Measurements from ENCODE around the gene IRF2BPL. TPM values are rescaled to one million over a fixed set of nuclear protein-coding genes. Genes with fewer than 3 reads are reported as not detected.

Gene IRF2BPL
- total RNA-seq (2014; rRNA removed; shearing (Covaris generic)) (18.8 and 25.8 TPM in 2 replicates), total RNA-seq (2022) (23.7 and 23.8 TPM in 2 replicates), Bru-seq, nascent RNA (percentile 48 among the genes with signal in this experiment), BruChase-seq, experiment 1, labeled RNA remaining after a 6-hour chase (percentile 53 among the genes with signal in this experiment), BruChase-seq, experiment 2, labeled RNA remaining after a 2-hour chase (percentile 81 among the genes with signal in this experiment)
- long read RNA-seq, full-length matches to known transcripts: 21 of 21 reads
- long read RNA-seq, partial matches to known transcripts: 0 of 21 reads
- long read RNA-seq, other reads (novel, unspliced or antisense): 0 of 21 reads

- ChIA-PET POLR2A (interaction anchor here (0.5 to 5.9 kb wide), 10 partner anchors 9 to 243 kb away, joined by 3 to 56 read pairs (median 5); no protein-coding TSS in a partner anchor), CTCF (ENCODE audit: unreplicated experiment) (interaction anchor here (0.6 to 0.7 kb wide), 4 partner anchors 22 to 1050 kb away, joined by 3 to 14 read pairs (median 5); no protein-coding TSS in a partner anchor)
- H3K4me1 ChIP-seq (ENCODE audit: insufficient read depth, low read length, poor library complexity, severe bottlenecking): peaks cover 63% of the 10 kb centered on the region
- intact Hi-C loops (cut with micrococcal nuclease; ENCODE audit: unreplicated experiment): loop anchor here (1.0 kb wide), 3 partner anchors 12 to 67 kb away; no protein-coding TSS in a partner anchor
- peaks cover 10% of the 10 kb centered on the region; the same call in 1 of the 2 replicates for H4K20me1 ChIP-seq (ENCODE audit: insufficient read depth, low read length)
- no TSS peak for BruUV-seq (replicated peaks)
- peaks cover 26% of the 10 kb centered on the region for H3K36me3 ChIP-seq (ENCODE audit: insufficient read depth, low read length)
- H3K4me3 ChIP-seq (ENCODE audit: low read depth, low read length, poor library complexity, severe bottlenecking): peak within 1 kb of the TSS; percentile 82
- no peaks in the 10 kb centered on the region for H3K9me2 ChIP-seq (ENCODE audit: insufficient read depth, low read length)
- peak within 1 kb of the TSS; percentile 95 for H3K4me2 ChIP-seq (ENCODE audit: low read length)
- H3K9me3 ChIP-seq (ENCODE audit: low read length): no peaks in the 10 kb centered on the region
- H2AFZ ChIP-seq (ENCODE audit: low read length): peak within 1 kb of the TSS; percentile 71
- H3K79me2 ChIP-seq (ENCODE audit: insufficient read depth, low read depth, low read length): peaks cover 6% of the 10 kb centered on the region; the same call in 1 of the 2 replicates
- TF ChIP-seq CTCF (conservative IDR thresholded peaks at IDR 0.05; ENCODE audit: low read length) (no peak), EZH2phosphoT487 (IDR thresholded peaks at IDR 0.05; ENCODE audit: borderline replicate concordance, low read depth, low read length) (no peak)
- peak within 1 kb of the TSS; percentile 93 for H3K27ac ChIP-seq (ENCODE audit: low read depth, low read length, poor library complexity, severe bottlenecking)
- DNase-seq (ENCODE audit: low spot score): peak; percentile 98
Measured at GRCh38 chr14:77028384-77029231, at the start of gene IRF2BPL. Gene IRF2BPL, minus strand, starts transcription at chr14:77028708. Its CDS starts 916 bp downstream, at chr14:77027792.

- ChIA-PET POLR2A (interaction anchor here (0.7 to 1.4 kb wide), 3 partner anchors 8 to 147 kb away, joined by 3 read pairs; no protein-coding TSS in a partner anchor), CTCF (ENCODE audit: unreplicated experiment) (interaction anchor here (0.6 kb wide), 1 partner anchor 14 kb away, joined by 3 read pairs; no protein-coding TSS in a partner anchor)
- no peaks in the 10 kb centered on the region for H3K9me2 ChIP-seq (ENCODE audit: insufficient read depth, low read length)
- no TSS peak for BruUV-seq (replicated peaks)
- H3K27ac ChIP-seq (ENCODE audit: low read depth, low read length, poor library complexity, severe bottlenecking): no peak overlapping the region
- DNase-seq (ENCODE audit: low spot score): no peak
- no peak overlapping the region for H3K4me3 ChIP-seq (ENCODE audit: low read depth, low read length, poor library complexity, severe bottlenecking)
- TF ChIP-seq CTCF (conservative IDR thresholded peaks at IDR 0.05; ENCODE audit: low read length): no peak; the same call in 1 of the 2 replicates
- no peak for TF ChIP-seq EZH2phosphoT487 (IDR thresholded peaks at IDR 0.05; ENCODE audit: borderline replicate concordance, low read depth, low read length)
- no peak overlapping the region for H3K4me2 ChIP-seq (ENCODE audit: low read length)
- intact Hi-C loops (cut with micrococcal nuclease; ENCODE audit: unreplicated experiment): no loop called here
- no peaks in the 10 kb centered on the region for H3K9me3 ChIP-seq (ENCODE audit: low read length)
- H2AFZ ChIP-seq (ENCODE audit: low read length): no peak overlapping the region
- H3K79me2 ChIP-seq (ENCODE audit: insufficient read depth, low read depth, low read length): no peaks in the 10 kb centered on the region
- H3K36me3 ChIP-seq (ENCODE audit: insufficient read depth, low read length): no peaks in the 10 kb centered on the region
- H3K4me1 ChIP-seq (ENCODE audit: insufficient read depth, low read length, poor library complexity, severe bottlenecking): peaks cover 6% of the 10 kb centered on the region
- no peaks in the 10 kb centered on the region for H4K20me1 ChIP-seq (ENCODE audit: insufficient read depth, low read length)
Measured at GRCh38 chr14:77077040-77077439, 48.5 kb upstream of the IRF2BPL start.

All from OCI-LY7 (cell line).